ENCODE results near the gene RPS21. TPM values are rescaled to one million over a fixed set of nuclear protein-coding genes. Genes with fewer than 3 reads are reported as not detected.

Gene RPS21
- total and polyA plus RNA-seq, 2 of the 13 experiments (the other 11 are each of a cell fraction or from before 2014, with no cell fraction given): 2,647 to 11,063 TPM

DNA sequence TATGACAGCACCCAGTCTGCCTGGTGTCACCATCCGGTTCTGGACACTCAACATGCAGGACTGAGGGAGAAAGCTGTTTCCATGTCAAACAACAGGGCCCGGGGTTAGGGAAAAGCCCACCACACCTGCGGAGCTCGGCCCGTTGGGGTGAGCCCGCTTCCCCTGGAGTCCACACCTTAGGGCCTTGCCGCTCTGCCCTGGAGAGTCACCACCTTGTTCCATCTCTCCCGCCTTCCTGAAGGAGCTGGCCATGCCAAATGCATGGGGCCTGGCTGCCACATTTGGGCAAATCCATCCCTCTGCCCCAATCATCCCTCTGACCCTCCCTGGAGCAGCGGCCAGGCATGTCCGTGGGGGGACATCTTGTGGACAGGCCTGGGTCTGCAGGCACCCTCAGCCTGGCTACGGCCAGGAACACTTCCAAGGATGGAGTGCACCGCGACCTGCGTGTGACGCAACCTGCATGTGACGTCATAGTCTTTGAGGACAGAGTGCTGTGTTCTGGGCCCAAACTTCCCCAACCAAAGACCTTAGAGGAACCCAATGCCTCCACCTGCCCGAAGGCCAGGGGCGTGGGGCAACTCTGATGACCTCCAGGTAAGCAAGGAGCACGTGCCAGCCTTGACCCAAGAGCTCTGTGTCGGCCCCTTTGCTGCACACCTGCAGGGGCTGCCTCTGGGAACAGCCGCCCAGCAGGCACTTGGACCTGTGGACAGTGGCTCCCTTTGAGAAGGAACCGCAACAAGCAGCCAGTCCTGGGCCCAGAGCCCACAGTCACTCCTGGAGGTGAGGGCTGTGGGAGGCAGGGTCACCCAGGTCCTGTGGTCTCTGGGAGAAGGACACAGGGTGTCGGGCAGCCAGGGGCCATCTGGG lies 18.4 kb downstream of the RPS21 start (continued):
- TF ChIP-seq TAF15 (IDR thresholded peaks at IDR 0.05; ENCODE audit: low read depth, low read length, poor library complexity, severe bottlenecking): no peak
- no peak for TF ChIP-seq ZNF570 (CRISPR knock-in tag; IDR thresholded peaks at IDR 0.05; ENCODE audit: borderline replicate concordance)
- peak; percentile 59 for TF ChIP-seq BHLHE40 (IDR thresholded peaks at IDR 0.05; ENCODE audit: low read length)
- TF ChIP-seq ELK4 (CRISPR knock-in tag; IDR thresholded peaks at IDR 0.05; ENCODE audit: borderline replicate concordance): no peak
- TF ChIP-seq SMAD9 (CRISPR knock-in tag; IDR thresholded peaks at IDR 0.05): peak; percentile 89; the same call in 1 of the 2 replicates
- 0 out of 2 replicates have a peak, but pooled peaks have one; percentile 69 for TF ChIP-seq FOXO4 (CRISPR knock-in tag; conservative IDR thresholded peaks at IDR 0.05)
- peak; percentile 83; the same call in 1 of the 2 replicates for TF ChIP-seq ZC3H4 (CRISPR knock-in tag; IDR thresholded peaks at IDR 0.05; ENCODE audit: borderline replicate concordance)
- TF ChIP-seq SMARCE1 (IDR thresholded peaks at IDR 0.05; ENCODE audit: borderline replicate concordance): no peak
- peak; percentile 59; the same call in 1 of the 2 replicates for TF ChIP-seq KMT2A (CRISPR knock-in tag; IDR thresholded peaks at IDR 0.05)
- no peak for TF ChIP-seq KLF13 (CRISPR knock-in tag; IDR thresholded peaks at IDR 0.05)
- no peak for TF ChIP-seq ZNF354B (CRISPR knock-in tag; IDR thresholded peaks at IDR 0.05)
- TF ChIP-seq REPIN1 (CRISPR knock-in tag; IDR thresholded peaks at IDR 0.05; ENCODE audit: borderline replicate concordance, low read depth): peak; percentile 88; the same call in 1 of the 2 replicates
- TF ChIP-seq PPARG (CRISPR knock-in tag; conservative IDR thresholded peaks at IDR 0.05): 0 out of 2 replicates have a peak, but pooled peaks have one; percentile 43
- TF ChIP-seq, protein P1, sequence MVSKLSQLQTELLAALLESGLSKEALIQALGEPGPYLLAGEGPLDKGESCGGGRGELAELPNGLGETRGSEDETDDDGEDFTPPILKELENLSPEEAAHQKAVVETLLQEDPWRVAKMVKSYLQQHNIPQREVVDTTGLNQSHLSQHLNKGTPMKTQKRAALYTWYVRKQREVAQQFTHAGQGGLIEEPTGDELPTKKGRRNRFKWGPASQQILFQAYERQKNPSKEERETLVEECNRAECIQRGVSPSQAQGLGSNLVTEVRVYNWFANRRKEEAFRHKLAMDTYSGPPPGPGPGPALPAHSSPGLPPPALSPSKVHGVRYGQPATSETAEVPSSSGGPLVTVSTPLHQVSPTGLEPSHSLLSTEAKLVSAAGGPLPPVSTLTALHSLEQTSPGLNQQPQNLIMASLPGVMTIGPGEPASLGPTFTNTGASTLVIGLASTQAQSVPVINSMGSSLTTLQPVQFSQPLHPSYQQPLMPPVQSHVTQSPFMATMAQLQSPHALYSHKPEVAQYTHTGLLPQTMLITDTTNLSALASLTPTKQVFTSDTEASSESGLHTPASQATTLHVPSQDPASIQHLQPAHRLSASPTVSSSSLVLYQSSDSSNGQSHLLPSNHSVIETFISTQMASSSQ (IDR thresholded peaks at IDR 0.05; ENCODE audit: low read depth): no peak
- TF ChIP-seq, protein P1 (CRISPR knock-in tag; IDR thresholded peaks at IDR 0.05; ENCODE audit: borderline replicate concordance): 0 out of 2 replicates have a peak, but pooled peaks have one; percentile 27
- no peak for TF ChIP-seq EEA1 (CRISPR knock-in tag; IDR thresholded peaks at IDR 0.05; ENCODE audit: borderline replicate concordance)
- 0 out of 2 replicates have a peak, but pooled peaks have one; percentile 59 for TF ChIP-seq AKAP8 (CRISPR knock-in tag; IDR thresholded peaks at IDR 0.05)
- TF ChIP-seq HOXA9 (CRISPR knock-in tag; IDR thresholded peaks at IDR 0.05; ENCODE audit: borderline replicate concordance): no peak
- peak; percentile 77 for TF ChIP-seq MEIS1 (CRISPR knock-in tag; IDR thresholded peaks at IDR 0.05; ENCODE audit: borderline replicate concordance)
- no peak for TF ChIP-seq ADNP (CRISPR knock-in tag; IDR thresholded peaks at IDR 0.05)

Measured in HepG2 (cell line).